Naive thymus-derived CD4-positive, alpha-beta T cell (primary cell): ENCODE measurements around the gene UBL3. TPM values are rescaled to one million over a fixed set of nuclear protein-coding genes. Genes with fewer than 3 reads are reported as not detected.
A peak's percentile ranks its signal among the peaks of the same experiment; 100 is the strongest.

Experiments
- ATAC-seq: fragments of 150-1000 bp; cut with Tn5 transposase; 2 replicates; pipeline ENCODE4 v1.10.0; 2021; ENCODE audit warnings: mild to moderate bottlenecking, moderate library complexity
- CTCF ChIA-PET: fragments of 350-600 bp; sonication (Branson Sonifier 250); formaldehyde crosslinking; loops from one replicate; lab custom pipeline; 2021; ENCODE audit warnings: antibody characterized with exemption; lab: Charles Lee
- POLR2A ChIA-PET: fragments of 350-600 bp; sonication (Branson Sonifier 250); formaldehyde crosslinking; loops from one replicate; lab custom pipeline; 2021; ENCODE audit warnings: antibody characterized with exemption, inconsistent platforms; lab: Charles Lee
- DNase-seq, 9 donors: peaks; one replicate each; pipeline versions ENCODE4 v3.0.0 to v3.0.0-alpha.2; 2020 to 2022; ENCODE audit warnings: mixed read lengths in 1 of 9
- H3K27ac ChIP-seq: one replicate; pipeline ENCODE4 v1.7.0; 2013; ENCODE audit warnings: mild to moderate bottlenecking, low read depth, low read length, moderate library complexity
- H3K27me3 ChIP-seq, 2 donors: one replicate each; pipeline ENCODE4 v1.7.0; 2013; ENCODE audit warnings: low read length in 2 of 2, mild to moderate bottlenecking in 2 of 2, moderate library complexity in 2 of 2; ENCODE audit not compliant: control insufficient read depth in 2 of 2, insufficient read depth in 2 of 2
- H3K36me3 ChIP-seq, 3 experiments: 1 replicate in 2 of 3; 2 replicates in 1 of 3; pipeline ENCODE4 v1.7.0; 2013; ENCODE audit warnings: low read length in 3 of 3, mild to moderate bottlenecking in 3 of 3, moderate library complexity in 1 of 3; ENCODE audit not compliant: insufficient read depth in 3 of 3, control insufficient read depth in 2 of 3
- H3K4me1 ChIP-seq, 2 donors: one replicate each; pipeline ENCODE4 v1.7.0; 2013; ENCODE audit warnings: low read length in 2 of 2, mild to moderate bottlenecking in 2 of 2, moderate library complexity in 1 of 2; ENCODE audit not compliant: control insufficient read depth in 2 of 2, insufficient read depth in 2 of 2
- H3K4me3 ChIP-seq: 2 replicates; pipeline ENCODE4 v1.7.0; 2013; ENCODE audit warnings: mild to moderate bottlenecking, low read length
- H3K9me3 ChIP-seq, 3 experiments: 1 replicate in 2 of 3; 2 replicates in 1 of 3; pipeline ENCODE4 v1.7.0; 2013; ENCODE audit warnings: low read length in 3 of 3; ENCODE audit not compliant: control insufficient read depth in 2 of 3
- H3K27ac Mint-ChIP-seq, 9 donors: one replicate each; pipeline ENCODE4 v1.8.0; 2020 to 2022; ENCODE audit warnings: mixed read lengths in 9 of 9, mild to moderate bottlenecking in 8 of 9, moderate library complexity in 5 of 9, inconsistent platforms in 2 of 9
- H3K27me3 Mint-ChIP-seq, 5 donors: one replicate each; pipeline ENCODE4 v1.8.0; 2021 to 2022; ENCODE audit warnings: mixed read lengths in 5 of 5, mild to moderate bottlenecking in 1 of 5
- H3K36me3 Mint-ChIP-seq, 5 donors: one replicate each; pipeline ENCODE4 v1.8.0; 2020 to 2022; ENCODE audit warnings: mixed read lengths in 5 of 5, mild to moderate bottlenecking in 3 of 5, inconsistent platforms in 1 of 5
- H3K4me1 Mint-ChIP-seq, 7 donors: one replicate each; pipeline ENCODE4 v1.8.0; 2020 to 2022; ENCODE audit warnings: mixed read lengths in 7 of 7, mild to moderate bottlenecking in 3 of 7, inconsistent platforms in 1 of 7
- H3K4me3 Mint-ChIP-seq, 10 donors: one replicate each; pipeline ENCODE4 v1.8.0; 2020 to 2022; ENCODE audit warnings: mild to moderate bottlenecking in 10 of 10, mixed read lengths in 10 of 10, moderate library complexity in 6 of 10, inconsistent platforms in 2 of 10
- H3K9me3 Mint-ChIP-seq, 11 donors: one replicate each; pipeline ENCODE4 v1.8.0; 2020 to 2022; ENCODE audit warnings: mixed read lengths in 11 of 11, mild to moderate bottlenecking in 4 of 11, inconsistent platforms in 1 of 11, moderate library complexity in 1 of 11
- intact Hi-C, 2 donors: fragments of 100-400 bp; cut with micrococcal nuclease; formaldehyde crosslinking; loops; one replicate each; pipeline ENCODE4 v1.15.1; 2023
- polyA plus RNA-seq, 2 donors: library from polyadenylated mRNA; unstranded; fragments of 300-500 nt; fragmentation: Illumina TruSeq; gene quantifications; one replicate each; pipeline ENCODE4 v1.2.3, GENCODE V29; 2021
- total RNA-seq, 6 experiments: library from RNA in 5 of 6; stranded (reverse) in 5 of 6; gene quantifications; 1 replicate in 5 of 6; 2 replicates in 1 of 6; pipeline ENCODE4 v1.2.3 and lab custom pipeline; 2021 to 2026

Gene UBL3
- total and polyA plus RNA-seq, 7 experiments from 2014 or later = 12.7 to 34.5 (median 28.9) TPM

DNA sequence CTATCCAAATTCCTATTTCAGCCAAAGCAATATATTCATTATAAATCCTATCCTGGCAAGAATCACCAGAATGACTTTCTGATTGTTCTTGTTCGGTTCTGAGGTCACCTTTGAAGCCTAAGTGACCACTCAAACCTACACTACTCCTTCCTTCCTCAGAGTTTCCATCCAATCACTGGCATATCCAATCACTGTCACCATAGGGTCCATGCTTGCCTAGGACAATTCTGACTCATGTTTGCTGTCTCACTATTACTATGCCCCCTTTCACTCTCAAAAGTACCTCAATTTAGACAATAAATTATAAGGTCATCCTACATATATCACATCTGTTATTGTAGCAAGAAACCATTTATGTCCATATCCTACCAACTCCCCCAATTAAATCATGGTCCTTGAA is 58.9 kb downstream of the UBL3 start:
- ATAC-seq (no peak), DNase-seq (no peak)
- no peak overlapping the region for H3K27ac ChIP-seq
- H3K27me3 ChIP-seq = no peaks in the 10 kb centered on the region
- Mint-ChIP-seq H3K27ac (peak overlapping the region in 1 of 9 donors; percentile 14), H3K36me3 (peaks cover 0 to 5% (median 0%) of the 10 kb centered on the region in 5 donors), H3K9me3 (no peaks in the 10 kb centered on the region), H3K4me1 (peaks cover 7 to 72% (median 60%) of the 10 kb centered on the region in 7 donors), H3K4me3 (no peak overlapping the region), H3K27me3 (no peaks in the 10 kb centered on the region)
- H3K4me1 ChIP-seq = no peaks in the 10 kb centered on the region
- ChIA-PET CTCF (no interaction called here), POLR2A (interaction anchor here (0.6 kb wide), 1 partner anchor 732 kb away, joined by 4 read pairs; no protein-coding TSS in a partner anchor)
- no peaks in the 10 kb centered on the region for H3K36me3 ChIP-seq
- no peak overlapping the region for H3K4me3 ChIP-seq
- H3K9me3 ChIP-seq = no peaks in the 10 kb centered on the region
- intact Hi-C loops = no loop called here

DNA sequence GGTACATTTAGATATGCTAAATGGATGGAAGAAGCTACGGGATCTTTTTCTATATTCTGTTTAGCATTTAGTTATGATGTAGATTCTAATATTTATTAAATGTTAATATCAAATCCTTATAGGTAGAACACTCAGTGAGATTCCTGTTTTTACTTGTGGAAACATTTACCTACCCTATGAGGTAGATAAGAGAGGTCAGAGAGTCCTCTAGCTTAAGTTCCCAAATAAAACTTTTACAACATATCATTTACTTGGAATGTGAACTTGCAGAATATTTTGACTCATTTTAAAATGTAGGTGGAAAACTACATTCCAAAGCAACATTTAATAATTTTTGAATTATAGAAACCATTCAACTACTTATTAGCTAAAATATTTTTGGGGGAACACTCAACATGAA is 63.7 kb downstream of the UBL3 start:
- Histone ChIP-seq H3K9me3 (no peaks in the 10 kb centered on the region), H3K4me3 (no peak overlapping the region), H3K36me3 (no peaks in the 10 kb centered on the region), H3K4me1 (no peaks in the 10 kb centered on the region), H3K27me3 (no peaks in the 10 kb centered on the region), H3K27ac (no peak overlapping the region)
- Mint-ChIP-seq H3K27ac (no peak overlapping the region), H3K4me1 (peaks cover 5 to 78% (median 63%) of the 10 kb centered on the region in 7 donors), H3K9me3 (no peaks in the 10 kb centered on the region), H3K36me3 (peaks cover 0 to 5% (median 0%) of the 10 kb centered on the region in 5 donors), H3K4me3 (no peak overlapping the region), H3K27me3 (no peaks in the 10 kb centered on the region)
- ChIA-PET CTCF (interaction anchor here (0.7 kb wide), 1 partner anchor 131 kb away, joined by 4 read pairs; no protein-coding TSS in a partner anchor), POLR2A (interaction anchor here (0.7 kb wide), 2 partner anchors 10 to 166 kb away, joined by 4 read pairs; no protein-coding TSS in a partner anchor)
- no peak for ATAC-seq
- no peak for DNase-seq
- intact Hi-C loops = loop anchor here in 1 of 2 donors (1.0 kb wide), 1 partner anchor 10 kb away; no protein-coding TSS in a partner anchor

DNA sequence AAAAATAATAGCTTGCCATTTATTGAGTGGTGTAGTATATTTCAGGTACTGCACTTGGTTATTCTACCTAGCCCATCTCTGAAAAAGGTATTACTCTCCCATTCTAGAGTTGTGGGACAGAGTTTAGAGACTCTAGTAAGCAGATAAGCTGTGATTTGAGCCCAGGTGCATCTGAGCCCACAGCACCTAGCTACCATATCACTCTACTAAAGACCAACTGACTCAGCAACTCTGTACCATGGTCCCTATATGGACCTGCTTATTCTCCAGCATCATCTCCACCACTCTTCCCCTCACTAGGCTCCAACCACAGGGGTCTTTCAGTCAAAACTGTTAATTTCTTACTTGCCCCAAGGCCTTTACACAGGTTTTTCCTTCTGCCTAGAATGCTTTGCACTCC is 64.4 kb downstream of the UBL3 start:
- peaks cover 0 to 3% (median 0%) of the 10 kb centered on the region in 5 donors for H3K36me3 Mint-ChIP-seq
- ChIA-PET POLR2A (no interaction called here), CTCF (no interaction called here)
- no peaks in the 10 kb centered on the region for H3K4me1 ChIP-seq
- DNase-seq = no peak
- no peak overlapping the region for H3K27ac ChIP-seq
- no peaks in the 10 kb centered on the region for H3K27me3 ChIP-seq
- H3K27ac Mint-ChIP-seq = peak overlapping the region in 2 of 9 donors; percentile 13 to 68
- H3K4me1 Mint-ChIP-seq = peaks cover 5 to 77% (median 56%) of the 10 kb centered on the region in 7 donors
- H3K36me3 ChIP-seq = no peaks in the 10 kb centered on the region
- no peak overlapping the region for H3K4me3 Mint-ChIP-seq
- H3K4me3 ChIP-seq = no peak overlapping the region
- no peaks in the 10 kb centered on the region for H3K27me3 Mint-ChIP-seq
- ATAC-seq = no peak
- no peaks in the 10 kb centered on the region for H3K9me3 ChIP-seq
- H3K9me3 Mint-ChIP-seq = no peaks in the 10 kb centered on the region
- intact Hi-C loops = no loop called here

DNA sequence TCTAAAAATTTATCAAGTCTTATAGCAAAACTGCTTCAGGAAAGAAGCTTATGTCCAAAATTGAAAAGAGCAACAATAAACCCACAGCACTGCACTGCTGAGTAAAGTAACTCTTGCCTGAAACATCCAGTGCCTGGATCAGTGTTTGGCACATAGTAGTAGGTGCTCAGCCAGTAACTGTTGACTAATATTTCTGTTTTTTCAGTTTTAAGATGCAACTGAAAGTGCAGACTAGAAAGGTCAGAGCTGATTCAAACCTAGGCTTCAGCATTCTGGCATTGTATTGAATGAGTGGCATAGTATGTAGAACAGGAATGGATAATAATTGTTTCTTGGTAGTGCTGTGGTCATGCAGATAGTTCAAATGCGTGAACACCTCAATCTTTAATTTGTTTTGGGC is 67.6 kb downstream of the UBL3 start:
- no peaks in the 10 kb centered on the region for H3K36me3 ChIP-seq
- no peak for ATAC-seq
- Mint-ChIP-seq H3K4me1 (peaks cover 5 to 56% (median 36%) of the 10 kb centered on the region in 7 donors), H3K36me3 (no peaks in the 10 kb centered on the region), H3K4me3 (no peak overlapping the region), H3K27me3 (no peaks in the 10 kb centered on the region), H3K27ac (no peak overlapping the region), H3K9me3 (no peaks in the 10 kb centered on the region)
- intact Hi-C loops = loop anchor here in 1 of 2 donors (2.0 kb wide), 1 partner anchor 14 kb away; no protein-coding TSS in a partner anchor
- no peaks in the 10 kb centered on the region for H3K27me3 ChIP-seq
- DNase-seq = no peak
- H3K27ac ChIP-seq = no peak overlapping the region
- ChIA-PET POLR2A (no interaction called here), CTCF (interaction anchor here (0.7 to 1.2 kb wide), 2 partner anchors 10 to 12 kb away, joined by 3 read pairs; no protein-coding TSS in a partner anchor)
- no peaks in the 10 kb centered on the region for H3K4me1 ChIP-seq
- H3K9me3 ChIP-seq = no peaks in the 10 kb centered on the region
- H3K4me3 ChIP-seq = no peak overlapping the region

DNA sequence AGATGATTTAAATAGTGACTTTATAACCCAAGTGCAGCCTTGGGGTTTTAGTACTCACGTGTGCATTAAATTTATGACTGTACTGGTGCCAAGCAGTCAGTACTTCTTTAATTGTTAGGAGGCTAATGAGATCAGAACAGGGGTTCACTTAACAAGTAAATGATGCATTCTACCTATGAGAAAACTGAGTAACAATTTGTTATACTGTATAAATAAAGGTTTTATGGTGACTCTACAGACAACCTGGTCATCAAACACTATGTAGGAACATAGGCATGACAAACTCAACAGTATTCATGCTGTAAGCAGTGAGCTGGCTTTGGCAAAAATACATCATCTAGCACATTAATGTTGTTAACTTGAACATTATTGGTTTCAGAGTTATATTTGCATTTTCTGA is 75.6 kb downstream of the UBL3 start:
- CTCF ChIA-PET = interaction anchor here (1.0 to 1.8 kb wide), 3 partner anchors 72 to 338 kb away, joined by 3 to 7 read pairs (median 5); no protein-coding TSS in a partner anchor
- H3K27ac ChIP-seq = no peak overlapping the region
- H3K4me3 Mint-ChIP-seq = no peak overlapping the region
- no peaks in the 10 kb centered on the region for H3K9me3 ChIP-seq
- H3K27ac Mint-ChIP-seq = peak overlapping the region in 1 of 9 donors; percentile 26
- no peaks in the 10 kb centered on the region for H3K36me3 ChIP-seq
- no peaks in the 10 kb centered on the region for H3K27me3 Mint-ChIP-seq
- H3K36me3 Mint-ChIP-seq = peaks cover 0 to 5% (median 4%) of the 10 kb centered on the region in 5 donors
- ATAC-seq (no peak), DNase-seq (no peak)
- POLR2A ChIA-PET = interaction anchor here (0.7 kb wide), 1 partner anchor 340 kb away, joined by 4 read pairs; no protein-coding TSS in a partner anchor
- H3K4me3 ChIP-seq = no peak overlapping the region
- intact Hi-C loops = loop anchor here in 1 of 2 donors (5.0 kb wide), 1 partner anchor 147 kb away; no protein-coding TSS in a partner anchor
- H3K4me1 ChIP-seq = no peaks in the 10 kb centered on the region
- peaks cover 0 to 25% (median 13%) of the 10 kb centered on the region in 7 donors for H3K4me1 Mint-ChIP-seq
- no peaks in the 10 kb centered on the region for H3K9me3 Mint-ChIP-seq
- no peaks in the 10 kb centered on the region for H3K27me3 ChIP-seq

DNA sequence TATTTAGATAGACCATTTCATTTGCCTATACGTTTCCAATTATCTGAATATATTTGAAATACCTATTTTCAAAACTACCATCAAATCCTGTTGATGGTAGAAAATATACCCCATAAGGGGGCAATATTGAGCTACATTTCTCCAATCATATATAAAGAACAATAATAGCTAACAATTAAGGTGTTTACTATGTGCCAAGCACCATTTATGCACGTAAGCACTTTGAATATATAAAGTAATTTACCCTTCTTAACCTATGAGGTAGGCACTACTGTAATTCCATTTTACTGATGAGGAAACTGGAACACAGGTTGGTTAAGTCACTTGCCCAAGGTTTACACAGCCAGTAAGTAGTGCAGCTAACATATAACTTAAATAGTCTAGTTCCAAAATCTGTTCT is 79.2 kb downstream of the UBL3 start:
- H3K4me3 Mint-ChIP-seq = no peak overlapping the region
- Histone ChIP-seq H3K4me1 (no peaks in the 10 kb centered on the region), H3K27ac (no peak overlapping the region), H3K36me3 (no peaks in the 10 kb centered on the region), H3K4me3 (no peak overlapping the region), H3K9me3 (no peaks in the 10 kb centered on the region), H3K27me3 (no peaks in the 10 kb centered on the region)
- intact Hi-C loops = loop anchor here (1.0 to 5.0 kb wide), 10 partner anchors 74 to 694 kb away; partner anchors contain the start of genes HMGB1 (in 1 of the 2) and UBL3 (in 1 of the 2)
- H3K36me3 Mint-ChIP-seq = peaks cover 5 to 14% (median 11%) of the 10 kb centered on the region in 5 donors
- no peaks in the 10 kb centered on the region for H3K9me3 Mint-ChIP-seq
- peaks cover 0 to 14% (median 4%) of the 10 kb centered on the region in 7 donors for H3K4me1 Mint-ChIP-seq
- no peaks in the 10 kb centered on the region for H3K27me3 Mint-ChIP-seq
- peak overlapping the region in 1 of 9 donors; percentile 11 for H3K27ac Mint-ChIP-seq
- ATAC-seq (peak; percentile 77), DNase-seq (peak in 7 of 9 donors; percentile 31 to 67 (median 52))
- POLR2A ChIA-PET = interaction anchor here (1.0 to 3.5 kb wide), 4 partner anchors 341 to 349 kb away, joined by 3 to 22 read pairs (median 5); no protein-coding TSS in a partner anchor
- CTCF ChIA-PET = interaction anchor here (0.6 to 6.5 kb wide), 20 partner anchors 12 to 845 kb away, joined by 3 to 206 read pairs (median 4); partner anchors contain the start of gene UBL3
